SK-N-SH treated with all-trans-retinoic acid at 6 μM for 48 hours (cell line): ENCODE measurements around the gene OBSCN.

Experiments used
- CSDC2 ChIP-seq: fragments of 250-450 bp; sonication (Bioruptor Pico); IDR thresholded peaks from 2 replicates; pipeline ENCODE4 v1.5.0; 2020; ENCODE audit warnings: mild to moderate bottlenecking, moderate library complexity
- POU6F1 ChIP-seq: fragments of 250-450 bp; sonication (Bioruptor Pico); IDR thresholded peaks from 2 replicates; pipeline ENCODE4 v1.8.0; 2021; ENCODE audit warnings: low read depth, mild to moderate bottlenecking, moderate library complexity, borderline replicate concordance
- RARB ChIP-seq: fragments of 250-450 bp; sonication (Bioruptor Pico); IDR thresholded peaks from 2 replicates; pipeline ENCODE4 v1.8.0; 2021; ENCODE audit warnings: mild to moderate bottlenecking, moderate library complexity
- TCF4 ChIP-seq: fragments of 250-450 bp; sonication (Bioruptor Pico); IDR thresholded peaks from 2 replicates; pipeline ENCODE4 v1.8.0; 2021; ENCODE audit warnings: mild to moderate bottlenecking, moderate library complexity, borderline replicate concordance
- TOX ChIP-seq: fragments of 250-450 bp; sonication (Bioruptor Pico); IDR thresholded peaks from 2 replicates; pipeline ENCODE4 v1.8.0; 2021; ENCODE audit warnings: mild to moderate bottlenecking, moderate library complexity, borderline replicate concordance
- ZNF70 ChIP-seq: fragments of 450-650 bp; formaldehyde crosslinking; IDR thresholded peaks from 2 replicates; pipeline ENCODE4 v1.5.0; 2020; ENCODE audit warnings: mild to moderate bottlenecking, moderate library complexity
- TF ChIP-seq, protein P1 (sequence below): fragments of 250-450 bp; sonication (Bioruptor Pico); IDR thresholded peaks from 2 replicates; pipeline ENCODE4 v1.5.1; 2020; ENCODE audit warnings: low read depth, mild to moderate bottlenecking, moderate library complexity
- TF ChIP-seq, protein P2 (sequence below): fragments of 250-450 bp; sonication (Bioruptor Pico); IDR thresholded peaks from 2 replicates; pipeline ENCODE4 v1.8.0; 2020; ENCODE audit warnings: mild to moderate bottlenecking, moderate library complexity, borderline replicate concordance

- no peak for TF ChIP-seq CSDC2
- TF ChIP-seq, protein P1, sequence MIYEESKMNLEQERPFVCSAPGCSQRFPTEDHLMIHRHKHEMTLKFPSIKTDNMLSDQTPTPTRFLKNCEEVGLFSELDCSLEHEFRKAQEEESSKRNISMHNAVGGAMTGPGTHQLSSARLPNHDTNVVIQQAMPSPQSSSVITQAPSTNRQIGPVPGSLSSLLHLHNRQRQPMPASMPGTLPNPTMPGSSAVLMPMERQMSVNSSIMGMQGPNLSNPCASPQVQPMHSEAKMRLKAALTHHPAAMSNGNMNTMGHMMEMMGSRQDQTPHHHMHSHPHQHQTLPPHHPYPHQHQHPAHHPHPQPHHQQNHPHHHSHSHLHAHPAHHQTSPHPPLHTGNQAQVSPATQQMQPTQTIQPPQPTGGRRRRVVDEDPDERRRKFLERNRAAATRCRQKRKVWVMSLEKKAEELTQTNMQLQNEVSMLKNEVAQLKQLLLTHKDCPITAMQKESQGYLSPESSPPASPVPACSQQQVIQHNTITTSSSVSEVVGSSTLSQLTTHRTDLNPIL = no peak
- TF ChIP-seq TCF4 (CRISPR knock-in tag) = no peak
- TF ChIP-seq TOX = no peak
- no peak for TF ChIP-seq POU6F1 (CRISPR knock-in tag)
- TF ChIP-seq ZNF70 (CRISPR knock-in tag) = no peak
- TF ChIP-seq, protein P2, sequence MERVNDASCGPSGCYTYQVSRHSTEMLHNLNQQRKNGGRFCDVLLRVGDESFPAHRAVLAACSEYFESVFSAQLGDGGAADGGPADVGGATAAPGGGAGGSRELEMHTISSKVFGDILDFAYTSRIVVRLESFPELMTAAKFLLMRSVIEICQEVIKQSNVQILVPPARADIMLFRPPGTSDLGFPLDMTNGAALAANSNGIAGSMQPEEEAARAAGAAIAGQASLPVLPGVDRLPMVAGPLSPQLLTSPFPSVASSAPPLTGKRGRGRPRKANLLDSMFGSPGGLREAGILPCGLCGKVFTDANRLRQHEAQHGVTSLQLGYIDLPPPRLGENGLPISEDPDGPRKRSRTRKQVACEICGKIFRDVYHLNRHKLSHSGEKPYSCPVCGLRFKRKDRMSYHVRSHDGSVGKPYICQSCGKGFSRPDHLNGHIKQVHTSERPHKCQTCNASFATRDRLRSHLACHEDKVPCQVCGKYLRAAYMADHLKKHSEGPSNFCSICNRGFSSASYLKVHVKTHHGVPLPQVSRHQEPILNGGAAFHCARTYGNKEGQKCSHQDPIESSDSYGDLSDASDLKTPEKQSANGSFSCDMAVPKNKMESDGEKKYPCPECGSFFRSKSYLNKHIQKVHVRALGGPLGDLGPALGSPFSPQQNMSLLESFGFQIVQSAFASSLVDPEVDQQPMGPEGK = no peak
- no peak for TF ChIP-seq RARB (CRISPR knock-in tag)
Observed at GRCh38 chr1:228394571-228395394, 186.9 kb downstream of the OBSCN start.
